Suprapubic skin (tissue), 4 donors: ENCODE measurements around the gene RHOJ. TPM values are rescaled to one million over a fixed set of nuclear protein-coding genes. Genes with fewer than 3 reads are reported as not detected.
"Not testable (repeated sequence)": the region's sequence is repeated elsewhere in the genome, so short reads cannot be mapped to it uniquely, and the experiment has no call there.

Experiments used
- DNase-seq, 2 donors: peaks; one replicate each; pipeline ENCODE4 v3.0.0-alpha.2; 2019; ENCODE audit warnings: low spot score in 2 of 2
- H3K27ac ChIP-seq: fragments of 200-600 bp; sonication (generic); one replicate; pipeline ENCODE4 v1.5.1; 2019
- H3K27me3 ChIP-seq: fragments of 200-600 bp; sonication (generic); one replicate; pipeline ENCODE4 v1.5.1; 2019
- H3K36me3 ChIP-seq: fragments of 200-600 bp; sonication (generic); one replicate; pipeline ENCODE4 v1.5.1; 2019
- H3K4me1 ChIP-seq: fragments of 200-600 bp; sonication (generic); one replicate; pipeline ENCODE4 v1.5.1; 2019
- H3K4me3 ChIP-seq: fragments of 200-600 bp; sonication (generic); one replicate; pipeline ENCODE4 v1.5.1; 2019; ENCODE audit warnings: mild to moderate bottlenecking
- H3K9me3 ChIP-seq: fragments of 200-600 bp; sonication (generic); one replicate; pipeline ENCODE4 v1.5.1; 2019
- EP300 ChIP-seq: sonication (generic); formaldehyde crosslinking; IDR thresholded peaks from one replicate; pipeline ENCODE4 v1.6.1; 2017; ENCODE audit warnings: antibody characterized with exemption
- POLR2A ChIP-seq, 2 donors: fragments of 450-650 bp; IDR thresholded peaks; one replicate each; pipeline ENCODE4 v1.6.1; 2017; ENCODE audit warnings: antibody characterized with exemption in 2 of 2, mild to moderate bottlenecking in 2 of 2, moderate library complexity in 2 of 2
- POLR2AphosphoS5 ChIP-seq, 3 donors: sonication (generic); formaldehyde crosslinking; IDR thresholded peaks; one replicate each; pipeline ENCODE4 v1.6.1; 2017; ENCODE audit warnings: antibody characterized with exemption in 3 of 3
- WGBS: methylation state at CpG from one replicate; pipeline ENCODE4 v1.1.5; 2018; 5-methylcytosine and 5-hydroxymethylcytosine counted together
- total RNA-seq, 4 donors: library from RNA; depleted of rRNA; stranded (reverse); fragments of >200 nt; gene quantifications; one replicate each; pipeline ENCODE4 v1.1.0, GENCODE V29; 2016
- TF ChIP-seq, protein P1 (sequence below), 2 donors: fragments of 200-600 bp in 1 of 2; fragments of 450-650 bp in 1 of 2; sonication (generic) in 1 of 2; IDR thresholded peaks; one replicate each; pipeline ENCODE4 v1.5.1; 2016 to 2019; ENCODE audit warnings: antibody characterized with exemption in 2 of 2, mild to moderate bottlenecking in 1 of 2, moderate library complexity in 1 of 2

RHOJ gene
- total RNA-seq, 4 donors from 2014 or later, result 1.2 to 4.4 (median 2.5) TPM

DNA sequence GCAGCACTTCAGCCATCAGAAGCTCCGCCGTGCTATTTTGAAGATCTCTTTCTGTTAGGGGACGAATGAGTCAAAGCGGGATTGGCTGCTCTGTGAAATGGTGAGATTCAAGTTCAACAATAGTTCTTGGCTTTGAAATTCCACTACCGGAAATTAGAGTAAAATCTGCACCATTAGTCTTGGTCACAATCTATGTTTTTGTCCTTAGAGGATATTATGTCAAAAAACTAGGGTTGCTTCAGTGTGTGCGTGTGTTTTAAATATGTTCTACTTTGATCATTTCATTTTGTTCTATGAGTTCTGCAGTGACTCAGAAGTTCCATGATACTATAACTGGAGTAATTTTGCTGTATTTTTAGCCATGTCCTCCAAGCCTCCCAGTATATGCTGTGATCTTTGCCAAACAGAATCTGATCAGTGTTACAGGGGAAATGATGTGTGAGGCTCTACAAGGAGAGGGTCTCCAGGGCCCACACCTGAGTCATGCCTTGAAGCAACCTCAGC, 91.9 kb downstream of the RHOJ start:
- 73% methylated on average over 6 of the region's 6 CpGs for WGBS
- no peak for DNase-seq
- Histone ChIP-seq H3K4me3 (peak overlapping the region; percentile 23), H3K27ac (peak overlapping the region; percentile 33), H3K4me1 (no peaks in the 10 kb centered on the region), H3K36me3 (no peaks in the 10 kb centered on the region), H3K27me3 (no peaks in the 10 kb centered on the region), H3K9me3 (no peaks in the 10 kb centered on the region)
- TF ChIP-seq POLR2A (IDR thresholded peaks at IDR 0.05) (no peak), EP300 (no peak), POLR2AphosphoS5 (IDR thresholded peaks at IDR 0.05) (no peak)
- TF ChIP-seq, protein P1, sequence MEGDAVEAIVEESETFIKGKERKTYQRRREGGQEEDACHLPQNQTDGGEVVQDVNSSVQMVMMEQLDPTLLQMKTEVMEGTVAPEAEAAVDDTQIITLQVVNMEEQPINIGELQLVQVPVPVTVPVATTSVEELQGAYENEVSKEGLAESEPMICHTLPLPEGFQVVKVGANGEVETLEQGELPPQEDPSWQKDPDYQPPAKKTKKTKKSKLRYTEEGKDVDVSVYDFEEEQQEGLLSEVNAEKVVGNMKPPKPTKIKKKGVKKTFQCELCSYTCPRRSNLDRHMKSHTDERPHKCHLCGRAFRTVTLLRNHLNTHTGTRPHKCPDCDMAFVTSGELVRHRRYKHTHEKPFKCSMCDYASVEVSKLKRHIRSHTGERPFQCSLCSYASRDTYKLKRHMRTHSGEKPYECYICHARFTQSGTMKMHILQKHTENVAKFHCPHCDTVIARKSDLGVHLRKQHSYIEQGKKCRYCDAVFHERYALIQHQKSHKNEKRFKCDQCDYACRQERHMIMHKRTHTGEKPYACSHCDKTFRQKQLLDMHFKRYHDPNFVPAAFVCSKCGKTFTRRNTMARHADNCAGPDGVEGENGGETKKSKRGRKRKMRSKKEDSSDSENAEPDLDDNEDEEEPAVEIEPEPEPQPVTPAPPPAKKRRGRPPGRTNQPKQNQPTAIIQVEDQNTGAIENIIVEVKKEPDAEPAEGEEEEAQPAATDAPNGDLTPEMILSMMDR (IDR thresholded peaks at IDR 0.05), result no peak

DNA sequence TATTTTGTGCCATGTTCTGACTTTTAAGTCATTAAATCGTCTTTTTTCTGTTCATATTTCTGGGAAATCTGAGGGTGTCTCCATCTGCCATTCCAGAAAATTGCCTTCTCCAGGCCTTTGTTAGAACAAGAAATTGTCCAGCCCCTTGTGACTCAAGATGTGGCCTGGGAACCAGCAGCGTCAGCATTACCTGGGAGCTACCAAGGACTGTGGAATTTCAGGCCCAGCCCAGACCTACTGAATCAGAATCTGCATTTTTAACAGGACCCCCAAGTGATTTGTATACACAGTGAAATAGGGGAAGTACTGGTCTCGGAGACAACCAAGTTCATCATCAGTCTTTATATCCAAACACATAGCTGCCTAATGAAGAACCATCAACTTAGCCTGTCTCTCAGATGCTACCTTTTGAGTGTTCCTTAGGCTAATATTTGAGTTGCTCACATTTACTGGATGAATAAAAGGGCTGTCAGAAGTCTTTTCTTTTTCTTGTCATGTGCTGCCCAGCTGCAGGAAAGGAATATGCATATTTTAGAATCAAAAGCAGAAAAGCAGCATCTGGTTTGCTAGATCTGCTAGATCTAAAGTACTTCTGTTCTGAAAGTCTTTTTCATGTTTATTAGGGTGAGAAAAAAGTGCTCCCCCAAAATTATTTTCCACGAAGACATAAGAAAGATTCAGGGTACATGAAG, 93.3 kb downstream of the RHOJ start:
- no peaks in the 10 kb centered on the region for H3K4me1 ChIP-seq
- H3K4me3 ChIP-seq, result no peak overlapping the region
- peaks cover 5% of the 10 kb centered on the region for H3K27me3 ChIP-seq
- 71% methylated on average over 4 of the region's 4 CpGs for WGBS
- no peaks in the 10 kb centered on the region for H3K9me3 ChIP-seq
- TF ChIP-seq POLR2AphosphoS5 (IDR thresholded peaks at IDR 0.05) (no peak), POLR2A (IDR thresholded peaks at IDR 0.05) (no peak), EP300 (no peak)
- TF ChIP-seq, protein P1 (IDR thresholded peaks at IDR 0.05), result no peak
- DNase-seq, result no peak
- no peaks in the 10 kb centered on the region for H3K36me3 ChIP-seq
- H3K27ac ChIP-seq, result no peak overlapping the region

- TF ChIP-seq POLR2A (IDR thresholded peaks at IDR 0.05) (no peak), POLR2AphosphoS5 (IDR thresholded peaks at IDR 0.05) (no peak), EP300 (no peak)
- TF ChIP-seq, protein P1 (IDR thresholded peaks at IDR 0.05), result no peak
- Histone ChIP-seq H3K36me3 (no peaks in the 10 kb centered on the region), H3K4me1 (no peaks in the 10 kb centered on the region), H3K4me3 (no peak overlapping the region), H3K27me3 (peaks cover 5% of the 10 kb centered on the region), H3K9me3 (no peaks in the 10 kb centered on the region), H3K27ac (no peak overlapping the region)
- 57% methylated on average over 6 of the region's 6 CpGs for WGBS
- DNase-seq, result no peak
Observed at GRCh38 chr14:63299351-63300110, 95.3 kb downstream of the RHOJ start.

GRCh38 chr14:63300854-63301253, 96.6 kb downstream of the RHOJ start:
- no peaks in the 10 kb centered on the region for H3K9me3 ChIP-seq
- DNase-seq, result no peak
- TF ChIP-seq POLR2AphosphoS5 (IDR thresholded peaks at IDR 0.05) (no peak), EP300 (no peak), POLR2A (IDR thresholded peaks at IDR 0.05) (no peak)
- TF ChIP-seq, protein P1 (IDR thresholded peaks at IDR 0.05), result no peak
- no peak overlapping the region for H3K4me3 ChIP-seq
- no peak overlapping the region for H3K27ac ChIP-seq
- peaks cover 5% of the 10 kb centered on the region for H3K27me3 ChIP-seq
- H3K36me3 ChIP-seq, result no peaks in the 10 kb centered on the region
- WGBS, result 85% methylated on average over 2 of the region's 2 CpGs
- H3K4me1 ChIP-seq, result no peaks in the 10 kb centered on the region

DNA sequence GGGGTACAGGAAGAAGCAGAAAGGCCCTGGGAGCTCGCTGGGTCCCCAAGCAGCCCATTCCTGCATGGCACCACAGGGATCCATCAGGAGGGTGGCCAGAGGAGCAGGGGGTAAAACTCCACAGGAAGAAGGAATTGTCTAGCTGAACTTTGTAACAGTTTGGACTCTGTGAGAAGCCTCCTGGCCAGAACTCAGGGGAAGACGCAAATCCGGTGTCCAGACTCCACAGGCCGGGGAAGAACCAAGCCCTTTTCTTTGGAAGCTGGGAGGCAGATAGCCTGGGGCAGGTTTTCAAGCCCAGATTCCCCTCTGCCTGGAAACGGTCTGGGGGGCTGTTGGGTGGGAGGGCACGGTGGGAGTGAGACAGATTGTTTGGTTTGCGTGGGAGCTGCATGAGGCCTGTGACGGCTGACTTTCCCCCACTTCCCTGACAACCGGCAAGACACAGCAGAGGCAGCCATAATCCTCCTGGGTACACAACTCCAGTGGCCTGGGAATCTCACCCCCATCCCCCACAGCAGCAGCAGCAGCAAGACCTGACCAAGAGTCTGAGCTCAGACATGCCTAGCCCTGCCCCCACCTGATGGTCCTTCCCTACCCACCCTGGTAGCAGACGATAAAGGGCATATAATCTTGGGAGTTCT, 97.8 kb downstream of the RHOJ start:
- TF ChIP-seq POLR2AphosphoS5 (IDR thresholded peaks at IDR 0.05) (no peak), POLR2A (IDR thresholded peaks at IDR 0.05) (no peak), EP300 (no peak)
- TF ChIP-seq, protein P1 (IDR thresholded peaks at IDR 0.05), result no peak
- no peaks in the 10 kb centered on the region for H3K9me3 ChIP-seq
- H3K36me3 ChIP-seq, result no peaks in the 10 kb centered on the region
- no peaks in the 10 kb centered on the region for H3K4me1 ChIP-seq
- DNase-seq, result no peak
- H3K27ac ChIP-seq, result no peak overlapping the region
- peaks cover 5% of the 10 kb centered on the region for H3K27me3 ChIP-seq
- 69% methylated on average over 10 of the region's 10 CpGs for WGBS
- no peak overlapping the region for H3K4me3 ChIP-seq

GRCh38 chr14:63304429-63304828, 100.2 kb downstream of the RHOJ start:
- H3K9me3 ChIP-seq, DNase-seq, H3K4me1 ChIP-seq, H3K4me3 ChIP-seq, H3K27me3 ChIP-seq, H3K27ac ChIP-seq, H3K36me3 ChIP-seq: not testable (repeated sequence)
- WGBS, result 91% methylated on average over 5 of the region's 5 CpGs
